NCI-H2227 (cell line): ENCODE data around the gene MRAS.
A peak's percentile ranks its signal among the peaks of the same experiment; 100 is the strongest.

Experiments
- DNase-seq: peaks from one replicate; lab custom pipeline; 2025; ENCODE audit not compliant: unreplicated experiment; lab: John Stamatoyannopoulos, UW

MRAS gene

GRCh38 chr3:138347960-138348753 lies at the start of gene MRAS:
Gene MRAS (plus strand): TSS chr3:138348579. CDS start chr3:138372884, 24,305 bp downstream.
- DNase-seq, result peak; percentile 80

- DNase-seq, result no peak
Measured at GRCh38 chr3:138300647-138301046, 47.7 kb upstream of the MRAS start.

GRCh38 chr3:138303474-138303873 lies 44.9 kb upstream of the MRAS start:
- no peak for DNase-seq

GRCh38 chr3:138307899-138308298 lies 40.5 kb upstream of the MRAS start:
- no peak for DNase-seq

- DNase-seq, result no peak
Measured at GRCh38 chr3:138308783-138309182, 39.6 kb upstream of the MRAS start.

- DNase-seq, result no peak
Measured at GRCh38 chr3:138310494-138310893, 37.9 kb upstream of the MRAS start.

GRCh38 chr3:138314751-138315150 lies 33.6 kb upstream of the MRAS start:
- DNase-seq, result no peak

GRCh38 chr3:138317687-138318086 lies 30.7 kb upstream of the MRAS start:
- no peak for DNase-seq

- no peak for DNase-seq
Measured at GRCh38 chr3:138323971-138324370, 24.4 kb upstream of the MRAS start.

GRCh38 chr3:138325990-138326389 lies 22.4 kb upstream of the MRAS start:
- no peak for DNase-seq

GRCh38 chr3:138326866-138327595 lies 21.3 kb upstream of the MRAS start:
- no peak for DNase-seq

GRCh38 chr3:138327831-138328230 lies 20.5 kb upstream of the MRAS start:
- DNase-seq, result no peak

- DNase-seq, result peak; percentile 4
Measured at GRCh38 chr3:138328341-138328740, 20.0 kb upstream of the MRAS start.

- peak; percentile 96 for DNase-seq
Measured at GRCh38 chr3:138329127-138329983, 19.0 kb upstream of the MRAS start, which contains the start of gene NME9. Gene NME9 (minus strand): TSS chr3:138329851. CDS start chr3:138329335, 516 bp downstream.

- DNase-seq, result no peak
Measured at GRCh38 chr3:138329984-138330293, 18.4 kb upstream of the MRAS start.

- DNase-seq, result peak; percentile 1
Measured at GRCh38 chr3:138331143-138331894, 17.1 kb upstream of the MRAS start.

GRCh38 chr3:138332472-138333073 lies 15.8 kb upstream of the MRAS start:
- DNase-seq, result peak; percentile 33

- DNase-seq, result no peak
Measured at GRCh38 chr3:138334608-138335007, 13.8 kb upstream of the MRAS start.

- no peak for DNase-seq
Measured at GRCh38 chr3:138336454-138336999, 11.9 kb upstream of the MRAS start.

- DNase-seq, result no peak
Measured at GRCh38 chr3:138338244-138338643, 10.1 kb upstream of the MRAS start.
